IPS DF 6.9 (cell line): ENCODE results near the gene CSTF3.
A peak's percentile ranks its signal among the peaks of the same experiment; 100 is the strongest.

Experiments used
- DNase-seq: peaks from one replicate; pipeline ENCODE4 v3.0.0-alpha.2; 2013; ENCODE audit warnings: low read depth, low spot score
- H3K27ac ChIP-seq: one replicate; pipeline ENCODE4 v1.5.1; 2013; ENCODE audit warnings: low read length, control low read depth
- H3K27me3 ChIP-seq: 2 replicates; pipeline ENCODE4 v1.6.1; 2013; ENCODE audit warnings: mild to moderate bottlenecking, low read length; ENCODE audit not compliant: control insufficient read depth, insufficient read depth
- H3K36me3 ChIP-seq: 2 replicates; pipeline ENCODE4 v1.6.1; 2013; ENCODE audit warnings: low read length; ENCODE audit not compliant: control insufficient read depth, insufficient read depth
- H3K4me1 ChIP-seq: 2 replicates; pipeline ENCODE4 v1.6.1; 2013; ENCODE audit warnings: low read length; ENCODE audit not compliant: control insufficient read depth, insufficient read depth
- H3K4me3 ChIP-seq: 2 replicates; pipeline ENCODE4 v1.5.1; 2013; ENCODE audit warnings: mild to moderate bottlenecking, low read length
- H3K9me3 ChIP-seq: 2 replicates; pipeline ENCODE4 v1.6.1; 2013; ENCODE audit warnings: low read length, inconsistent platforms; ENCODE audit not compliant: control insufficient read depth, insufficient read depth
- WGBS: extraction: QIAGEN DNeasy Blood & Tissue Kit; methylation state at CpG from one replicate; pipeline ENCODE4 v1.1.7; 2013; ENCODE audit warnings: mixed read lengths, missing lambda C conversion rate; ENCODE audit not compliant: insufficient read length, insufficient coverage; 5-methylcytosine and 5-hydroxymethylcytosine counted together

Gene CSTF3

GRCh38 chr11:33089776-33090175 is 71.5 kb downstream of the CSTF3 start:
- H3K27me3 ChIP-seq, result no peaks in the 10 kb centered on the region
- H3K4me1 ChIP-seq, result no peaks in the 10 kb centered on the region
- DNase-seq, result no peak
- H3K4me3 ChIP-seq, result no peak overlapping the region
- H3K36me3 ChIP-seq, result no peaks in the 10 kb centered on the region; the same call in 1 of the 2 replicates
- H3K9me3 ChIP-seq, result no peaks in the 10 kb centered on the region
- H3K27ac ChIP-seq, result no peak overlapping the region

GRCh38 chr11:33086017-33086416 is 75.3 kb downstream of the CSTF3 start:
- H3K27ac ChIP-seq, result no peak overlapping the region
- DNase-seq, result no peak
- no peak overlapping the region for H3K4me3 ChIP-seq
- no CpG with 5 or more reads among the region's 1 CpG for WGBS
- no peaks in the 10 kb centered on the region for H3K9me3 ChIP-seq
- no peaks in the 10 kb centered on the region for H3K27me3 ChIP-seq
- H3K36me3 ChIP-seq, result peaks cover 2% of the 10 kb centered on the region; the same call in 1 of the 2 replicates
- no peaks in the 10 kb centered on the region for H3K4me1 ChIP-seq

- no peak overlapping the region for H3K4me3 ChIP-seq
- no peaks in the 10 kb centered on the region for H3K27me3 ChIP-seq
- WGBS, result no CpG with 5 or more reads among the region's 1 CpG
- no peak overlapping the region for H3K27ac ChIP-seq
- DNase-seq, result no peak
- H3K9me3 ChIP-seq, result no peaks in the 10 kb centered on the region
- H3K4me1 ChIP-seq, result no peaks in the 10 kb centered on the region
- H3K36me3 ChIP-seq, result peaks cover 2% of the 10 kb centered on the region; the same call in 1 of the 2 replicates
These were observed 77.4 kb downstream of the CSTF3 start for GRCh38 chr11:33083918-33084317.

GRCh38 chr11:33072465-33072864 is 88.8 kb downstream of the CSTF3 start:
- DNase-seq, result no peak
- Histone ChIP-seq H3K27me3 (no peaks in the 10 kb centered on the region), H3K36me3 (peaks cover 3% of the 10 kb centered on the region; the same call in 1 of the 2 replicates), H3K27ac (no peak overlapping the region), H3K4me3 (no peak overlapping the region), H3K4me1 (no peaks in the 10 kb centered on the region), H3K9me3 (no peaks in the 10 kb centered on the region)
- no CpG with 5 or more reads among the region's 8 CpGs for WGBS

GRCh38 chr11:33068611-33069340 is 92.5 kb downstream of the CSTF3 start:
- Histone ChIP-seq H3K4me3 (no peak overlapping the region), H3K4me1 (no peaks in the 10 kb centered on the region), H3K27me3 (no peaks in the 10 kb centered on the region), H3K27ac (no peak overlapping the region), H3K9me3 (no peaks in the 10 kb centered on the region), H3K36me3 (no peaks in the 10 kb centered on the region; the same call in 1 of the 2 replicates)
- no peak for DNase-seq
- no CpG with 5 or more reads among the region's 17 CpGs for WGBS

- H3K4me1 ChIP-seq, result no peaks in the 10 kb centered on the region
- H3K9me3 ChIP-seq, result no peaks in the 10 kb centered on the region
- H3K27ac ChIP-seq, result no peak overlapping the region
- no CpG with 5 or more reads among the region's 3 CpGs for WGBS
- H3K4me3 ChIP-seq, result no peak overlapping the region
- no peaks in the 10 kb centered on the region for H3K27me3 ChIP-seq
- H3K36me3 ChIP-seq, result no peaks in the 10 kb centered on the region
- DNase-seq, result no peak
These were observed 94.0 kb downstream of the CSTF3 start for GRCh38 chr11:33067294-33067693.

- H3K27me3 ChIP-seq, result no peaks in the 10 kb centered on the region
These were observed 95.7 kb downstream of the CSTF3 start for GRCh38 chr11:33065445-33066178.

GRCh38 chr11:33064866-33065265 is 96.4 kb downstream of the CSTF3 start:
- H3K9me3 ChIP-seq, result no peaks in the 10 kb centered on the region
- H3K36me3 ChIP-seq, result no peaks in the 10 kb centered on the region; the same call in 1 of the 2 replicates
- H3K27ac ChIP-seq, result no peak overlapping the region
- WGBS, result no CpG with 5 or more reads among the region's 5 CpGs
- no peaks in the 10 kb centered on the region for H3K4me1 ChIP-seq
- no peak for DNase-seq
- H3K4me3 ChIP-seq, result no peak overlapping the region
- H3K27me3 ChIP-seq, result no peaks in the 10 kb centered on the region

More at GRCh38 chr11:33065445-33066178, 95.7 kb downstream of the CSTF3 start:
- no CpG with 5 or more reads among the region's 22 CpGs for WGBS
- Histone ChIP-seq H3K9me3 (no peaks in the 10 kb centered on the region), H3K27ac (no peak overlapping the region), H3K4me1 (no peaks in the 10 kb centered on the region), H3K36me3 (no peaks in the 10 kb centered on the region; the same call in 1 of the 2 replicates), H3K4me3 (no peak overlapping the region)
- peak; percentile 81 for DNase-seq

GRCh38 chr11:33064033-33064825 is 97.1 kb downstream of the CSTF3 start:
- H3K27me3 ChIP-seq, result no peaks in the 10 kb centered on the region
- no peak for DNase-seq
- no peaks in the 10 kb centered on the region; the same call in 1 of the 2 replicates for H3K36me3 ChIP-seq
- WGBS, result no CpG with 5 or more reads among the region's 11 CpGs
- no peaks in the 10 kb centered on the region for H3K9me3 ChIP-seq
- no peak overlapping the region for H3K4me3 ChIP-seq
- H3K4me1 ChIP-seq, result no peaks in the 10 kb centered on the region
- no peak overlapping the region for H3K27ac ChIP-seq

- Histone ChIP-seq H3K4me1 (no peaks in the 10 kb centered on the region), H3K27me3 (no peaks in the 10 kb centered on the region), H3K9me3 (no peaks in the 10 kb centered on the region), H3K27ac (no peak overlapping the region), H3K36me3 (no peaks in the 10 kb centered on the region; the same call in 1 of the 2 replicates), H3K4me3 (no peak overlapping the region)
- no CpG with 5 or more reads among the region's 3 CpGs for WGBS
- DNase-seq, result no peak
These were observed 97.9 kb downstream of the CSTF3 start for GRCh38 chr11:33063326-33063881.
